ENCODE measurements around the gene SKP2. TPM values are rescaled to one million over a fixed set of nuclear protein-coding genes. Genes with fewer than 3 reads are reported as not detected.

SKP2 gene
- total RNA-seq, 1 donor, result 142 TPM

GRCh38 chr5:36135988-36136387 is 15.9 kb upstream of the SKP2 start:
- no peak for DNase-seq (ENCODE audit: low read depth)
- no peak for TF ChIP-seq CTCF (IDR thresholded peaks at IDR 0.05; ENCODE audit: insufficient read depth, low read depth, low read length)
- no peak overlapping the region for H3K4me3 ChIP-seq (ENCODE audit: low read depth, low read length)

- no peak for TF ChIP-seq CTCF (IDR thresholded peaks at IDR 0.05; ENCODE audit: insufficient read depth, low read depth, low read length)
- DNase-seq (ENCODE audit: low read depth), result no peak
- H3K4me3 ChIP-seq (ENCODE audit: low read depth, low read length), result no peak overlapping the region
These were observed 15.3 kb upstream of the SKP2 start for GRCh38 chr5:36136581-36136980.

- no peak for DNase-seq (ENCODE audit: low read depth)
- TF ChIP-seq CTCF (IDR thresholded peaks at IDR 0.05; ENCODE audit: insufficient read depth, low read depth, low read length), result no peak
- no peak overlapping the region for H3K4me3 ChIP-seq (ENCODE audit: low read depth, low read length)
These were observed 12.8 kb upstream of the SKP2 start for GRCh38 chr5:36138900-36139683.

- H3K4me3 ChIP-seq (ENCODE audit: low read depth, low read length), result no peak overlapping the region
- TF ChIP-seq CTCF (IDR thresholded peaks at IDR 0.05; ENCODE audit: insufficient read depth, low read depth, low read length), result no peak
- no peak for DNase-seq (ENCODE audit: low read depth)
These were observed 6.6 kb upstream of the SKP2 start for GRCh38 chr5:36145311-36145710.

GRCh38 chr5:36146390-36146789 is 5.5 kb upstream of the SKP2 start:
- H3K4me3 ChIP-seq (ENCODE audit: low read depth, low read length), result no peak overlapping the region
- DNase-seq (ENCODE audit: low read depth), result no peak
- no peak for TF ChIP-seq CTCF (IDR thresholded peaks at IDR 0.05; ENCODE audit: insufficient read depth, low read depth, low read length)

- no peak for DNase-seq (ENCODE audit: low read depth)
- no peak for TF ChIP-seq CTCF (IDR thresholded peaks at IDR 0.05; ENCODE audit: insufficient read depth, low read depth, low read length)
- no peak overlapping the region for H3K4me3 ChIP-seq (ENCODE audit: low read depth, low read length)
These were observed 4.2 kb upstream of the SKP2 start for GRCh38 chr5:36147681-36148080.
